ENCODE measurements around the gene GPR84. TPM values are rescaled to one million over a fixed set of nuclear protein-coding genes. Genes with fewer than 3 reads are reported as not detected.

The GPR84 gene
- total and polyA plus RNA-seq, 9 of the 15 experiments (the other 6 are each of a cell fraction or from before 2014, with no cell fraction given), result 0.07 to 0.18 (median 0.11) TPM; not detected in 5

GRCh38 chr12:54387114-54387467, 22.8 kb upstream of the GPR84 start (continued):
- TF ChIP-seq, protein P1, sequence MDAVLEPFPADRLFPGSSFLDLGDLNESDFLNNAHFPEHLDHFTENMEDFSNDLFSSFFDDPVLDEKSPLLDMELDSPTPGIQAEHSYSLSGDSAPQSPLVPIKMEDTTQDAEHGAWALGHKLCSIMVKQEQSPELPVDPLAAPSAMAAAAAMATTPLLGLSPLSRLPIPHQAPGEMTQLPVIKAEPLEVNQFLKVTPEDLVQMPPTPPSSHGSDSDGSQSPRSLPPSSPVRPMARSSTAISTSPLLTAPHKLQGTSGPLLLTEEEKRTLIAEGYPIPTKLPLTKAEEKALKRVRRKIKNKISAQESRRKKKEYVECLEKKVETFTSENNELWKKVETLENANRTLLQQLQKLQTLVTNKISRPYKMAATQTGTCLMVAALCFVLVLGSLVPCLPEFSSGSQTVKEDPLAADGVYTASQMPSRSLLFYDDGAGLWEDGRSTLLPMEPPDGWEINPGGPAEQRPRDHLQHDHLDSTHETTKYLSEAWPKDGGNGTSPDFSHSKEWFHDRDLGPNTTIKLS (IDR thresholded peaks at IDR 0.05; ENCODE audit: borderline replicate concordance, low read depth), result no peak
- no peak for TF ChIP-seq ZNF282 (CRISPR knock-in tag; IDR thresholded peaks at IDR 0.05)
- TF ChIP-seq SMARCA4 (IDR thresholded peaks at IDR 0.05), result 0 out of 2 replicates have a peak, but pooled peaks have one; percentile 34
- no peak for TF ChIP-seq PRMT5 (CRISPR knock-in tag; IDR thresholded peaks at IDR 0.05)
- no peak for TF ChIP-seq KLF10 (CRISPR knock-in tag; IDR thresholded peaks at IDR 0.05)
- TF ChIP-seq ZEB2 (IDR thresholded peaks at IDR 0.05), result peak; percentile 36; the same call in 1 of the 2 replicates
- TF ChIP-seq DACH1 (IDR thresholded peaks at IDR 0.05; ENCODE audit: partially characterized antibody), result no peak
- TF ChIP-seq MYBL2 (IDR thresholded peaks at IDR 0.05; ENCODE audit: low read depth), result no peak
- no peak for TF ChIP-seq MYBL2 (CRISPR knock-in tag; IDR thresholded peaks at IDR 0.05; ENCODE audit: borderline replicate concordance)
- TF ChIP-seq, protein P2, sequence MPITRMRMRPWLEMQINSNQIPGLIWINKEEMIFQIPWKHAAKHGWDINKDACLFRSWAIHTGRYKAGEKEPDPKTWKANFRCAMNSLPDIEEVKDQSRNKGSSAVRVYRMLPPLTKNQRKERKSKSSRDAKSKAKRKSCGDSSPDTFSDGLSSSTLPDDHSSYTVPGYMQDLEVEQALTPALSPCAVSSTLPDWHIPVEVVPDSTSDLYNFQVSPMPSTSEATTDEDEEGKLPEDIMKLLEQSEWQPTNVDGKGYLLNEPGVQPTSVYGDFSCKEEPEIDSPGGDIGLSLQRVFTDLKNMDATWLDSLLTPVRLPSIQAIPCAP (CRISPR knock-in tag; IDR thresholded peaks at IDR 0.05; ENCODE audit: borderline replicate concordance), result no peak
- TF ChIP-seq, protein P3, sequence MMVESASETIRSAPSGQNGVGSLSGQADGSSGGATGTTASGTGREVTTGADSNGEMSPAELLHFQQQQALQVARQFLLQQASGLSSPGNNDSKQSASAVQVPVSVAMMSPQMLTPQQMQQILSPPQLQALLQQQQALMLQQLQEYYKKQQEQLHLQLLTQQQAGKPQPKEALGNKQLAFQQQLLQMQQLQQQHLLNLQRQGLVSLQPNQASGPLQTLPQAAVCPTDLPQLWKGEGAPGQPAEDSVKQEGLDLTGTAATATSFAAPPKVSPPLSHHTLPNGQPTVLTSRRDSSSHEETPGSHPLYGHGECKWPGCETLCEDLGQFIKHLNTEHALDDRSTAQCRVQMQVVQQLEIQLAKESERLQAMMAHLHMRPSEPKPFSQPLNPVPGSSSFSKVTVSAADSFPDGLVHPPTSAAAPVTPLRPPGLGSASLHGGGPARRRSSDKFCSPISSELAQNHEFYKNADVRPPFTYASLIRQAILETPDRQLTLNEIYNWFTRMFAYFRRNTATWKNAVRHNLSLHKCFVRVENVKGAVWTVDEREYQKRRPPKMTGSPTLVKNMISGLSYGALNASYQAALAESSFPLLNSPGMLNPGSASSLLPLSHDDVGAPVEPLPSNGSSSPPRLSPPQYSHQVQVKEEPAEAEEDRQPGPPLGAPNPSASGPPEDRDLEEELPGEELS (CRISPR knock-in tag; IDR thresholded peaks at IDR 0.05; ENCODE audit: borderline replicate concordance), result no peak
- no peak for TF ChIP-seq SMAD3 (CRISPR knock-in tag; conservative IDR thresholded peaks at IDR 0.05)
- TF ChIP-seq CTBP1 (IDR thresholded peaks at IDR 0.05; ENCODE audit: borderline replicate concordance), result peak; percentile 34; the same call in 1 of the 2 replicates
- no peak for TF ChIP-seq NFIX (CRISPR knock-in tag; IDR thresholded peaks at IDR 0.05; ENCODE audit: low read depth)
- TF ChIP-seq, protein P4, sequence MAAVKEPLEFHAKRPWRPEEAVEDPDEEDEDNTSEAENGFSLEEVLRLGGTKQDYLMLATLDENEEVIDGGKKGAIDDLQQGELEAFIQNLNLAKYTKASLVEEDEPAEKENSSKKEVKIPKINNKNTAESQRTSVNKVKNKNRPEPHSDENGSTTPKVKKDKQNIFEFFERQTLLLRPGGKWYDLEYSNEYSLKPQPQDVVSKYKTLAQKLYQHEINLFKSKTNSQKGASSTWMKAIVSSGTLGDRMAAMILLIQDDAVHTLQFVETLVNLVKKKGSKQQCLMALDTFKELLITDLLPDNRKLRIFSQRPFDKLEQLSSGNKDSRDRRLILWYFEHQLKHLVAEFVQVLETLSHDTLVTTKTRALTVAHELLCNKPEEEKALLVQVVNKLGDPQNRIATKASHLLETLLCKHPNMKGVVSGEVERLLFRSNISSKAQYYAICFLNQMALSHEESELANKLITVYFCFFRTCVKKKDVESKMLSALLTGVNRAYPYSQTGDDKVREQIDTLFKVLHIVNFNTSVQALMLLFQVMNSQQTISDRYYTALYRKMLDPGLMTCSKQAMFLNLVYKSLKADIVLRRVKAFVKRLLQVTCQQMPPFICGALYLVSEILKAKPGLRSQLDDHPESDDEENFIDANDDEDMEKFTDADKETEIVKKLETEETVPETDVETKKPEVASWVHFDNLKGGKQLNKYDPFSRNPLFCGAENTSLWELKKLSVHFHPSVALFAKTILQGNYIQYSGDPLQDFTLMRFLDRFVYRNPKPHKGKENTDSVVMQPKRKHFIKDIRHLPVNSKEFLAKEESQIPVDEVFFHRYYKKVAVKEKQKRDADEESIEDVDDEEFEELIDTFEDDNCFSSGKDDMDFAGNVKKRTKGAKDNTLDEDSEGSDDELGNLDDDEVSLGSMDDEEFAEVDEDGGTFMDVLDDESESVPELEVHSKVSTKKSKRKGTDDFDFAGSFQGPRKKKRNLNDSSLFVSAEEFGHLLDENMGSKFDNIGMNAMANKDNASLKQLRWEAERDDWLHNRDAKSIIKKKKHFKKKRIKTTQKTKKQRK (IDR thresholded peaks at IDR 0.05; ENCODE audit: borderline replicate concordance, low read depth, low read length), result no peak
- TF ChIP-seq CC2D1A (IDR thresholded peaks at IDR 0.05), result no peak
- 0 out of 2 replicates have a peak, but pooled peaks have one; percentile 31 for TF ChIP-seq NBN (IDR thresholded peaks at IDR 0.05; ENCODE audit: low read depth)
- no peak for TF ChIP-seq RHOXF2B (CRISPR knock-in tag; conservative IDR thresholded peaks at IDR 0.05)
- TF ChIP-seq ZFX (CRISPR knock-in tag; IDR thresholded peaks at IDR 0.05), result no peak
- no peak for TF ChIP-seq PKNOX1 (IDR thresholded peaks at IDR 0.05)

Data from K562 (cell line).